Measurements from ENCODE around the gene PAPLN. TPM values are rescaled to one million over a fixed set of nuclear protein-coding genes. Genes with fewer than 3 reads are reported as not detected.

PAPLN gene
- total RNA-seq, 1 experiment from 2014 or later: 9.6 TPM

- BruUV-seq (replicated peaks): no TSS peak
- ChIA-PET RAD21 (ENCODE audit: low non-redundant PET in 1 of 2, low total read pairs in 2 of 2, uncharacterized antibody in 2 of 2, unreplicated experiment in 2 of 2) (no interaction called here), POLR2A (no interaction called here), CTCF (no interaction called here)
- Histone ChIP-seq H3K36me3 (ENCODE audit: control insufficient read depth in 1 of 2, insufficient read depth in 2 of 2, low read length in 2 of 2) (peaks cover 8 to 10% of the 10 kb centered on the region in 2 experiments; a peak in 3 of 4 replicates), H3K9me3 (ENCODE audit: control insufficient read depth in 1 of 2, insufficient read depth in 1 of 2, low read depth in 1 of 2, low read length in 2 of 2) (no peaks in the 10 kb centered on the region), H3K4me3 (replicated peaks in 1 of 2; ENCODE audit: low read depth in 1 of 2, low read length in 2 of 2) (no peak overlapping the region), H3K27ac (ENCODE audit: low read depth, low read length) (no peak overlapping the region), H4K20me1 (ENCODE audit: insufficient read depth) (no peaks in the 10 kb centered on the region), H3K4me2 (ENCODE audit: low read length) (no peak overlapping the region), H3K79me2 (ENCODE audit: insufficient read depth, low read length) (no peaks in the 10 kb centered on the region), H3K9ac (ENCODE audit: low read length) (no peak overlapping the region), H2AFZ (ENCODE audit: low read depth, low read length, poor library complexity, severe bottlenecking) (no peak overlapping the region), H3K4me1 (ENCODE audit: control insufficient read depth in 1 of 2, insufficient read depth in 2 of 2, low read length in 2 of 2) (no peaks in the 10 kb centered on the region), H3K27me3 (ENCODE audit: insufficient read depth, low read length) (no peaks in the 10 kb centered on the region), H3K9me2 (ENCODE audit: insufficient read depth) (no peaks in the 10 kb centered on the region)
- DNase-seq (ENCODE audit: low read depth, low spot score): no peak
- intact Hi-C loops (cut with micrococcal nuclease): no loop called here
- ATAC-seq: no peak
- TF ChIP-seq ZBTB33 (IDR thresholded peaks at IDR 0.05; ENCODE audit: extremely low read depth, insufficient replicate concordance, low read length) (no peak), RAD21 (IDR thresholded peaks at IDR 0.05; ENCODE audit: low read depth) (no peak), CBX3 (IDR thresholded peaks at IDR 0.05; ENCODE audit: low read depth) (no peak), ELF1 (IDR thresholded peaks at IDR 0.05; ENCODE audit: borderline replicate concordance, low read depth) (no peak), POLR2AphosphoS5 (IDR thresholded peaks at IDR 0.05; ENCODE audit: low read depth, low read length) (no peak)
These were observed 47.7 kb upstream of the PAPLN start for GRCh38 chr14:73189651-73190050.

GRCh38 chr14:73191441-73191840 lies 45.9 kb upstream of the PAPLN start:
- peaks cover 8 to 10% of the 10 kb centered on the region in 2 experiments; a peak in 3 of 4 replicates for H3K36me3 ChIP-seq (ENCODE audit: control insufficient read depth in 1 of 2, insufficient read depth in 2 of 2, low read length in 2 of 2)
- no peaks in the 10 kb centered on the region for H3K4me1 ChIP-seq (ENCODE audit: control insufficient read depth in 1 of 2, insufficient read depth in 2 of 2, low read length in 2 of 2)
- intact Hi-C loops (cut with micrococcal nuclease): no loop called here
- H3K4me3 ChIP-seq (replicated peaks in 1 of 2; ENCODE audit: low read depth in 1 of 2, low read length in 2 of 2): no peak overlapping the region
- no peaks in the 10 kb centered on the region for H4K20me1 ChIP-seq (ENCODE audit: insufficient read depth)
- H3K4me2 ChIP-seq (ENCODE audit: low read length): no peak overlapping the region
- H2AFZ ChIP-seq (ENCODE audit: low read depth, low read length, poor library complexity, severe bottlenecking): no peak overlapping the region
- no peaks in the 10 kb centered on the region for H3K79me2 ChIP-seq (ENCODE audit: insufficient read depth, low read length)
- CTCF ChIA-PET: interaction anchor here (1.2 kb wide), 1 partner anchor 18 kb away, joined by 4 read pairs; no protein-coding TSS in a partner anchor
- ATAC-seq (no peak), DNase-seq (ENCODE audit: low read depth, low spot score) (no peak)
- no peaks in the 10 kb centered on the region for H3K9me3 ChIP-seq (ENCODE audit: control insufficient read depth in 1 of 2, insufficient read depth in 1 of 2, low read depth in 1 of 2, low read length in 2 of 2)
- no peak overlapping the region for H3K9ac ChIP-seq (ENCODE audit: low read length)
- H3K27ac ChIP-seq (ENCODE audit: low read depth, low read length): no peak overlapping the region
- no TSS peak for BruUV-seq (replicated peaks)
- POLR2A ChIA-PET: no interaction called here
- RAD21 ChIA-PET (ENCODE audit: low non-redundant PET in 1 of 2, low total read pairs in 2 of 2, uncharacterized antibody in 2 of 2, unreplicated experiment in 2 of 2): no interaction called here
- H3K9me2 ChIP-seq (ENCODE audit: insufficient read depth): no peaks in the 10 kb centered on the region
- H3K27me3 ChIP-seq (ENCODE audit: insufficient read depth, low read length): no peaks in the 10 kb centered on the region
- TF ChIP-seq MAX (IDR thresholded peaks at IDR 0.05) (no peak), SRF (IDR thresholded peaks at IDR 0.05; ENCODE audit: low read depth) (no peak), CEBPB (IDR thresholded peaks at IDR 0.05; ENCODE audit: low read depth) (no peak), POLR2AphosphoS5 (IDR thresholded peaks at IDR 0.05; ENCODE audit: low read depth, low read length) (no peak), ZNF274 (IDR thresholded peaks at IDR 0.05; ENCODE audit: low read depth, low read length) (no peak), JUND (IDR thresholded peaks at IDR 0.05) (no peak), POLR2A (IDR thresholded peaks at IDR 0.05; ENCODE audit: borderline replicate concordance, extremely low read depth, insufficient read depth, insufficient read length) (no peak), ELF1 (IDR thresholded peaks at IDR 0.05; ENCODE audit: borderline replicate concordance, low read depth) (no peak), EGR1 (IDR thresholded peaks at IDR 0.05; ENCODE audit: low read depth) (no peak), FOSL1 (IDR thresholded peaks at IDR 0.05; ENCODE audit: low read depth) (no peak), ZFX (IDR thresholded peaks at IDR 0.05) (no peak), SP1 (IDR thresholded peaks at IDR 0.05; ENCODE audit: low read depth) (no peak), ZBTB33 (IDR thresholded peaks at IDR 0.05; ENCODE audit: extremely low read depth, insufficient replicate concordance, low read length) (no peak), CTCF (IDR thresholded peaks at IDR 0.05 in 2 of 3, conservative IDR thresholded peaks at IDR 0.05 in 1 of 3; ENCODE audit: borderline replicate concordance in 1 of 3, insufficient read depth in 1 of 3, low read depth in 2 of 3, low read length in 2 of 3) (no peak)
